HG02852 (cell line): ENCODE results near the gene TLR6.

ENCODE experiments used
- ATAC-seq: cut with Tn5 transposase; IDR thresholded peaks from one replicate; pipeline ENCODE4 v1.9.1; 2021; ENCODE audit warnings: mild to moderate bottlenecking, moderate library complexity; ENCODE audit not compliant: unreplicated experiment

Gene TLR6, protein sequence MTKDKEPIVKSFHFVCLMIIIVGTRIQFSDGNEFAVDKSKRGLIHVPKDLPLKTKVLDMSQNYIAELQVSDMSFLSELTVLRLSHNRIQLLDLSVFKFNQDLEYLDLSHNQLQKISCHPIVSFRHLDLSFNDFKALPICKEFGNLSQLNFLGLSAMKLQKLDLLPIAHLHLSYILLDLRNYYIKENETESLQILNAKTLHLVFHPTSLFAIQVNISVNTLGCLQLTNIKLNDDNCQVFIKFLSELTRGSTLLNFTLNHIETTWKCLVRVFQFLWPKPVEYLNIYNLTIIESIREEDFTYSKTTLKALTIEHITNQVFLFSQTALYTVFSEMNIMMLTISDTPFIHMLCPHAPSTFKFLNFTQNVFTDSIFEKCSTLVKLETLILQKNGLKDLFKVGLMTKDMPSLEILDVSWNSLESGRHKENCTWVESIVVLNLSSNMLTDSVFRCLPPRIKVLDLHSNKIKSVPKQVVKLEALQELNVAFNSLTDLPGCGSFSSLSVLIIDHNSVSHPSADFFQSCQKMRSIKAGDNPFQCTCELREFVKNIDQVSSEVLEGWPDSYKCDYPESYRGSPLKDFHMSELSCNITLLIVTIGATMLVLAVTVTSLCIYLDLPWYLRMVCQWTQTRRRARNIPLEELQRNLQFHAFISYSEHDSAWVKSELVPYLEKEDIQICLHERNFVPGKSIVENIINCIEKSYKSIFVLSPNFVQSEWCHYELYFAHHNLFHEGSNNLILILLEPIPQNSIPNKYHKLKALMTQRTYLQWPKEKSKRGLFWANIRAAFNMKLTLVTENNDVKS

GRCh38 chr4:38856524-38857337 is at the start of gene TLR6:
TSS of gene TLR6 (minus strand) at chr4:38856817. CDS start at chr4:38829473, 27,344 bp downstream.
- ATAC-seq: no peak

DNA sequence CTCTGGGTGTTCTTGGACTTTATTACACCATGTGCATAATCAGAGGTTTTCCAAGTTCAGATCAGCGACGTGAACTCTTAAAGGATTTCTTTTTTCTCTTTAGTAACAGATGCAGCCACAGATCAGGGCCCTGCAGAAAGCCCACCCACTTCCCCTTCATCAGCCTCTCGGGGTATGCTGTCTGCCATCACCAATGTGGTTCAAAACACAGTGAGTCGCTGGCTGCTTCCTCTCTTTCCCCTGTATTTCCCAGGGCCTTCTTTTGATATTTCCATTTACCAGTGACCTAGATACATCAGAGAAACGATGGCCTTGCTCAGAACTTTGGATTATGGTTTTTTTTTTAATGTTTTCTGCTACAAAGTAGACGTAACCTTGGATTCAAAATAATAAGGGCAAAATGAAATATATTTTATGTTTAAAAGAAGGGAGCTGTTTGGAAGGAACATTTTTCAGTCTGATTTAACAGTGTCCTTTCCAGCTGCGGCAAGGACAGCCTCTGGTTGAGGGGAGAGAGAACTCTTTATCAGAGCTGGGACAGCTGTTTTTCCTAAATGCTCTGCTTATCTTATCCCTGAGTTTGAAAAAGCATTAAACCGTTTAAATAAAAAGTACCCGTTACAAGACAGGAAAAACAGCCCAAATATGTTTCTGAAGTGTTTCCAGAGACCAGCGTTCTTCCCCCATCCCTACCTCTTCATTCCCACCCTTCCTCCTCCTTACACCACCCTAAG is 49.2 kb upstream of the TLR6 start:
- no peak for ATAC-seq

GRCh38 chr4:38904682-38905081 is 48.1 kb upstream of the TLR6 start:
- ATAC-seq: no peak

GRCh38 chr4:38904090-38904666 is 47.6 kb upstream of the TLR6 start:
- no peak for ATAC-seq

- no peak for ATAC-seq
Observed at GRCh38 chr4:38902695-38903094, 46.1 kb upstream of the TLR6 start.

DNA sequence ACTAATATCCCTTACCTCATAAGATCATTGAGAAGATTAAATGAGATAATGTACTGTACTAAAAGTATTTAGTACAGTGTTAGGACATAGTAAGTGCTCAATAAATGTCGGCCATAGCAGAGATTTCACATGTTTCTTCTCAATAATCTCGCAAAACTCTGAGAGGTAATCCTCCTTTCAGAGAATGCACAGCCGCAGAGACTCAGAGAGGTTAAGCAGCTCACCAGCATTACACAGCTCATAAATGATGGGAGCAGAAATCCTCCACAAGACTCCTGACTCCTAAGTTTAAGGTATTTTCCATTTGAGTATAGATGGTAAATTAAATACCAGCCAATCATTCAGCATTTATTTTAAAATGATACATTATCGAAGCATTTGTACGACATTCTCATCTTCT is 45.6 kb upstream of the TLR6 start:
- no peak for ATAC-seq

GRCh38 chr4:38898245-38898644 is 41.6 kb upstream of the TLR6 start:
- no peak for ATAC-seq

DNA sequence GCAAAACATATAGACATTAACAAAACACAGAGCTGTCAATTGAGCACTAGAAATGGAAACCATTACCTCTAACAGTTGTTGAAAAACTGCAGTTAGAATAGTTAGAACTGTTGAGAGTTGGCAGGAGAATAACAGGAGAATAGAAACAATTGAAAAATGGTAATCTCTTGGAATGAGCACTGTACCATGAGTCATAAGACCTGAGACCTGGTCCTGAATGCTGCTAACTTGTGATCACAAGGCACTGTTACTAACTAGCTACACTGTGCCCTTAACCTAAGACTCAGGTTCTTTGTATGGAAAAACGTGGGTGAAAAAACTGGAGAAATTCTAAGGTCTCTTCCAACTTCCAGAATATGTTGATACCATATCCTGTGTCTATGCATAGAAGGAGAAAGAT is 40.3 kb upstream of the TLR6 start:
- ATAC-seq: no peak

- ATAC-seq: no peak
Observed at GRCh38 chr4:38894322-38894982, 37.8 kb upstream of the TLR6 start.

DNA sequence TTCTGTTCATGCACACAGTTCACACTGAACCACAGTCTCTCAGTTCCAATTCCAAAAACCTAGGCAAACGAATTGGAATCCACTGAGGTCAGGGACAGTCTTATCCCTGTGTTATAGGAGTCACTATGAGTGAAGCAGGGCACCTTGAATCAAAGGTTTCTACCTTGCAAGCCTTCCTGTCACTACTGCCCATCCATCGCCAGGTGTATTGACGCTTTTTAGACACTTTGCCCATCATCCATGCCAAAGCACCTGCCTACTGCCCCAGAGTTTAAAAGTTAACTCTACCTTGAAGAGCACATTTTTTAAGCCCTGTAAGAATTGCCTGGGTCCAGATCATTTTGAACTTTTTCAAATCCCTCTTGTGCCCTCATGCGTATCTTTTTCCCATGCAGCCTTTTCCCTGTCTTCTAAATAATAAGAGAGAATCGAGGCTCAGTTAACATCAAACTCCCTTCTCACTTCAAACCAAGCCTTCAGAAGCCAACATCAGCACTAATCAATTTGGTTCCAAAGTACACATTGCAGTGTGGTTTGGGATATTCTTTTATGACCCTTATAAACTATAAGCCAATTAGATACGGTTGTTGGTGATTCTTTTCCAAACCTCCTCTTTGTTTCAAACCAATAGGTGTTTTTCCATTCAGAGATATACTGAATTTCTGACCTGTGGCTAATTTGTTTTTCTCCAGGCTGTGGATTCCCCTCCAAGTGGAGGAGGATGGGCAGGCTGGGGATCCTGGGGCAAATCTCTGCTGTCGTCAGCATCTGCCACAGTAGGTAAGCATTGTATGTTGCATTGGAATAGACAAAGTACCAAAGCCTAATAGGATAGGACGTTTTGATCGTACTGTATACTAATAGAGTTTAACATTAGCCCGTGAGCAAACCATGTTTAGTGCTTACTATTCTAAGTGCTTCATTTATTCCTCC is 34.7 kb upstream of the TLR6 start:
- ATAC-seq: no peak

- ATAC-seq: peak; percentile 56
Observed at GRCh38 chr4:38889143-38889542, 32.5 kb upstream of the TLR6 start.

DNA sequence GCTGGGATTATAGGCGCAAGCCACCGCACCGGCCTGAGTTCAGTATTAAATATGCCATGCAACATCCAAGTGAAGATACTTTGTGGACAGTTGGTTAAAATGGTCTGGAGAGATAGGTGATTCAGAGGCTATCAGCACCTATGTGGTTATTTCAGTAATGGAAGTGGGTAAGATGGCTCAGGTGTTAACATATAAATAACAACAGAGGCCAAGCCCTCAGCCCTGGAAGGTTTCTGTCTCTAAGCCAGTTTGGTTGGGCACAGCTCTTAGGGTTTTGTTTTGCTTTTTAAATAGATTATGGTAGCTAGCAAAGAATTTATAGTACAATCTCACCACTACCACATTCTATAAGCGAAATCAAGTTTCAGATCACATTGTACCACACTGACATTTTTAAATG is 27.6 kb upstream of the TLR6 start:
- no peak for ATAC-seq

GRCh38 chr4:38876636-38877035 is 20.0 kb upstream of the TLR6 start:
- no peak for ATAC-seq

DNA sequence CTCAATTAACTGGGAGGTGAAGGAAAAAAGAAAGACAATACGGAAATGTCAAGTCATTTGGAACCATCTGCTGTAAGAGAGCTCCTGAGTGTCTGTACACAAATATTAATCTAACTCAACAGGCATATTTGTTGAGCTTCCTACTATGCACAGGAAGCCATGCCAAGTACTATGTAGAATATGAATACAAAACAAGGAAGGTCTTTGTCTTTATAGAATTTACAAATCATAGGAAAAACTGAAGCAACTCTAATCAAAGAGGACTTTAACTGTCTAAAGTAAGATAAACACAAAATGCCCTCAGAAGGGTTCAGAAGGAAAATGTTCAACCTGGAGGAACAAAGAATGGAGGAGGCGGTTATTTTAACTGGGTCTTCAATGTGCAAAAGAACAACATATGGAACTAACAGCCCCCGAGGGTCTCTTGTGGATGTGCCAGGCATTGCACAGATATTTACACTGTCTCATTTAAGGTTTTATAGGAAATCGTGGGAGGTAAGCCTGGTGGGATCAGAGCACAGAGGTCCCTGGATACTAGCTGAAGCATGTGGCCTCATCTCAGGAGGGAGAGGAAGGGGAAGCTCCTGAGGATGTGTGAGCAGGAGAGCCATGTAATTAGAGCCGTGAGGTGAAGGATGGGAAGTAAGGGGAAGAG is 16.8 kb upstream of the TLR6 start:
- no peak for ATAC-seq

- no peak for ATAC-seq
Observed at GRCh38 chr4:38872620-38873019, 16.0 kb upstream of the TLR6 start.

DNA sequence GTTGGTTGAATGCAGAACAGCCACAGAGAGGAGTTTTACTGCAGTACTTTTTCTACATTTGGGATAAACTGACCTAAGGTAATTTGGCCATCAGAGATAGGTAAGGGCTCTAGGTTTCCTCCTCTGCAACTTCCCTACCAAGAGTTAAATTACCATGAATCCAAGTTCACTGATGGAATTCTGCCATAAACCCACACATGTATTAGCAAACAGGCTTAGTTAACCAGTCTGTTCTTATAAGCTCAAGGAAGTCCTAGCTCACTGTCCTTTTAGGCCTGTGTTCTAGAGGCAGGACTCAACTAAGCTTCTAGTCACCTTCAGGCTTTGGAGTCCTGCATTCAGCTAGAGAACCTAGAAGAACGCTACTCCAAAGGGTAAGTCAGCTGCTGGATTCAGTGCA is 15.0 kb upstream of the TLR6 start:
- no peak for ATAC-seq

- no peak for ATAC-seq
Observed at GRCh38 chr4:38870098-38870808, 13.6 kb upstream of the TLR6 start.

- ATAC-seq: no peak
Observed at GRCh38 chr4:38869511-38869910, 12.9 kb upstream of the TLR6 start.
